Panc1 (cell line): Measurements from ENCODE around the gene KCNJ14. TPM values are rescaled to one million over a fixed set of nuclear protein-coding genes. Genes with fewer than 3 reads are reported as not detected.

Source experiments
- ATAC-seq: fragments of 200-7000 bp; cut with Tn5 transposase; 2 replicates; pipeline ENCODE4 v1.9.1; 2020; ENCODE audit warnings: mild to moderate bottlenecking, moderate library complexity
- BruUV-seq: library from RNA; stranded (reverse); fragments of 400-500 nt; replicated peaks from 2 replicates; lab custom pipeline; 2021; lab: Mats Ljungman, UMichigan
- CTCF ChIA-PET: fragments of 300-600 bp; sonication (Branson Sonifier 250); formaldehyde crosslinking; loops from one replicate; lab custom pipeline; 2022; ENCODE audit warnings: antibody characterized with exemption; lab: Charles Lee
- POLR2A ChIA-PET: fragments of 300-600 bp; sonication (Branson Sonifier 250); formaldehyde crosslinking; loops from one replicate; lab custom pipeline; 2022; ENCODE audit warnings: antibody characterized with exemption; lab: Charles Lee
- DNase-seq: peaks from one replicate; pipeline ENCODE4 v3.0.0-alpha.2; 2010; ENCODE audit warnings: low read depth, low spot score
- H3K27ac ChIP-seq: 2 replicates; pipeline ENCODE4 v1.5.1; 2011; ENCODE audit warnings: mild to moderate bottlenecking, low read length, inconsistent platforms
- H3K27me3 ChIP-seq: fragments of 200-500 bp; sonication (Bioruptor generic); 2 replicates; pipeline ENCODE4 v1.6.0; 2014; ENCODE audit warnings: low read length, inconsistent platforms; ENCODE audit not compliant: control insufficient read depth, insufficient read depth
- H3K36me3 ChIP-seq: fragments of 200-500 bp; sonication (Bioruptor generic); 2 replicates; pipeline ENCODE4 v1.5.1; 2014; ENCODE audit warnings: inconsistent platforms, mild to moderate bottlenecking, low read length, moderate library complexity; ENCODE audit not compliant: control insufficient read depth, insufficient read depth
- H3K4me1 ChIP-seq: 2 replicates; pipeline ENCODE4 v1.5.1; 2011; ENCODE audit warnings: inconsistent platforms, mild to moderate bottlenecking, low read length, moderate library complexity; ENCODE audit not compliant: control insufficient read depth, insufficient read depth
- H3K4me3 ChIP-seq, 2 experiments: 2 replicates each; pipeline ENCODE4 v1.5.1; 2011 to 2012; ENCODE audit warnings: low read depth in 2 of 2, low read length in 2 of 2, mild to moderate bottlenecking in 2 of 2, inconsistent platforms in 1 of 2, moderate library complexity in 1 of 2
- H3K9me3 ChIP-seq: fragments of 200-500 bp; sonication (Bioruptor generic); 2 replicates; pipeline ENCODE4 v1.5.1; 2014; ENCODE audit warnings: low read depth, mild to moderate bottlenecking, inconsistent platforms, low read length, moderate library complexity; ENCODE audit not compliant: control insufficient read depth, insufficient read depth
- CTCF ChIP-seq: fragments of 450-650 bp; IDR thresholded peaks from 2 replicates; pipeline ENCODE4 v1.5.1; 2017; ENCODE audit warnings: mild to moderate bottlenecking
- POLR2AphosphoS5 ChIP-seq: IDR thresholded peaks from 2 replicates; pipeline ENCODE4 v1.6.1; 2012; ENCODE audit warnings: mild to moderate bottlenecking, low read depth, low read length, moderate library complexity
- REST ChIP-seq, 2 experiments: IDR thresholded peaks; 2 replicates each; pipeline ENCODE4 v1.6.1; 2011 to 2012; ENCODE audit warnings: low read depth in 2 of 2, control low read depth in 1 of 2, low read length in 1 of 2, mild to moderate bottlenecking in 1 of 2, moderate library complexity in 1 of 2; ENCODE audit not compliant: insufficient read depth in 1 of 2
- SIN3A ChIP-seq: IDR thresholded peaks from 2 replicates; pipeline ENCODE4 v1.6.1; 2012; ENCODE audit warnings: low read depth, mild to moderate bottlenecking, low read length, moderate library complexity, borderline replicate concordance; ENCODE audit not compliant: insufficient read depth
- TCF7L2 ChIP-seq: IDR thresholded peaks from 2 replicates; pipeline ENCODE4 v1.6.1; 2011; ENCODE audit warnings: mild to moderate bottlenecking, low read depth, low read length, inconsistent platforms
- in situ Hi-C: cut with HindIII; loops from 2 replicates; pipeline ENCODE4 v1.10.0; 2016; ENCODE audit warnings: low sequenced_read_pairs, low pct_unique_long_range_greater_than_20kb
- intact Hi-C: fragments of 100-400 bp; cut with micrococcal nuclease; formaldehyde crosslinking; loops from one replicate; pipeline ENCODE4 v1.10.0; 2022; ENCODE audit not compliant: unreplicated experiment
- total RNA-seq: library from RNA; stranded (reverse); gene quantifications from one replicate; pipeline ENCODE4 v1.2.1, GENCODE V29; 2021; ENCODE audit not compliant: unreplicated experiment

Gene KCNJ14
- total RNA-seq, 1 experiment from 2014 or later, result 2.9 TPM

GRCh38 chr19:48516536-48516935, 61.2 kb downstream of the KCNJ14 start:
- peaks cover 4% of the 10 kb centered on the region; the same call in 1 of the 2 replicates for H3K4me1 ChIP-seq
- H3K36me3 ChIP-seq, result no peaks in the 10 kb centered on the region
- H3K9me3 ChIP-seq, result no peaks in the 10 kb centered on the region
- in situ Hi-C loops (no loop called here), intact Hi-C loops (no loop called here)
- no peaks in the 10 kb centered on the region for H3K27me3 ChIP-seq
- CTCF ChIA-PET, result no interaction called here
- H3K4me3 ChIP-seq, result no peak overlapping the region
- no TSS peak for BruUV-seq
- POLR2A ChIA-PET, result no interaction called here
- TF ChIP-seq REST (IDR thresholded peaks at IDR 0.05; ENCODE audit: insufficient read depth in 1 of 2, low read depth in 2 of 2, low read length in 1 of 2), result no peak
- no peak for TF ChIP-seq TCF7L2
- TF ChIP-seq SIN3A, result no peak
- no peak for TF ChIP-seq CTCF
- TF ChIP-seq POLR2AphosphoS5, result no peak
- ATAC-seq (no peak), DNase-seq (no peak)
- no peak overlapping the region for H3K27ac ChIP-seq

Other genes starting within 250 kb of the KCNJ14 start
- gene CARD8, start 199.7 kb upstream of the KCNJ14 start, total RNA-seq, result 19.9 TPM
- gene ZNF114, start 185.5 kb upstream of the KCNJ14 start, total RNA-seq, result 2.9 TPM
- 171 TPM for gene EMP3, start 130.0 kb upstream of the KCNJ14 start, total RNA-seq
- gene TMEM143, start 91.6 kb upstream of the KCNJ14 start, total RNA-seq, result 6.6 TPM
- 0.39 TPM for gene SYNGR4, start 91.2 kb upstream of the KCNJ14 start, total RNA-seq
- gene KDELR1, start 64.0 kb upstream of the KCNJ14 start, total RNA-seq, result 111 TPM
- 6.2 TPM for gene GRIN2D, start 61.9 kb upstream of the KCNJ14 start, total RNA-seq
- gene GRWD1, start 9.6 kb upstream of the KCNJ14 start, total RNA-seq, result 56.7 TPM
- gene CYTH2, start 13.8 kb downstream of the KCNJ14 start, total RNA-seq, result 53.4 TPM
- 10.6 TPM for gene LMTK3, start 56.3 kb downstream of the KCNJ14 start, total RNA-seq
- gene SULT2B1, start 96.6 kb downstream of the KCNJ14 start, total RNA-seq, result 3.6 TPM
- gene SPACA4, start 151.2 kb downstream of the KCNJ14 start, total RNA-seq, result not detected
- 1.0 TPM for gene FAM83E, start 159.5 kb downstream of the KCNJ14 start, total RNA-seq
- 670 TPM for gene RPL18, start 163.6 kb downstream of the KCNJ14 start, total RNA-seq
- 19.5 TPM for gene SPHK2, start 163.9 kb downstream of the KCNJ14 start, total RNA-seq
- gene DBP, start 181.8 kb downstream of the KCNJ14 start, total RNA-seq, result 7.4 TPM
- 12.6 TPM for gene CA11, start 190.6 kb downstream of the KCNJ14 start, total RNA-seq
- 0.23 TPM for gene NTN5, start 217.4 kb downstream of the KCNJ14 start, total RNA-seq
- gene FUT2, start 240.4 kb downstream of the KCNJ14 start, total RNA-seq, result 0.08 TPM